ENCODE data around the gene DDX1. TPM values are rescaled to one million over a fixed set of nuclear protein-coding genes. Genes with fewer than 3 reads are reported as not detected.

The DDX1 gene
- polyA plus RNA-seq, 6 donors from 2014 or later: 31.7 to 49.1 (median 40.6) TPM

DNA sequence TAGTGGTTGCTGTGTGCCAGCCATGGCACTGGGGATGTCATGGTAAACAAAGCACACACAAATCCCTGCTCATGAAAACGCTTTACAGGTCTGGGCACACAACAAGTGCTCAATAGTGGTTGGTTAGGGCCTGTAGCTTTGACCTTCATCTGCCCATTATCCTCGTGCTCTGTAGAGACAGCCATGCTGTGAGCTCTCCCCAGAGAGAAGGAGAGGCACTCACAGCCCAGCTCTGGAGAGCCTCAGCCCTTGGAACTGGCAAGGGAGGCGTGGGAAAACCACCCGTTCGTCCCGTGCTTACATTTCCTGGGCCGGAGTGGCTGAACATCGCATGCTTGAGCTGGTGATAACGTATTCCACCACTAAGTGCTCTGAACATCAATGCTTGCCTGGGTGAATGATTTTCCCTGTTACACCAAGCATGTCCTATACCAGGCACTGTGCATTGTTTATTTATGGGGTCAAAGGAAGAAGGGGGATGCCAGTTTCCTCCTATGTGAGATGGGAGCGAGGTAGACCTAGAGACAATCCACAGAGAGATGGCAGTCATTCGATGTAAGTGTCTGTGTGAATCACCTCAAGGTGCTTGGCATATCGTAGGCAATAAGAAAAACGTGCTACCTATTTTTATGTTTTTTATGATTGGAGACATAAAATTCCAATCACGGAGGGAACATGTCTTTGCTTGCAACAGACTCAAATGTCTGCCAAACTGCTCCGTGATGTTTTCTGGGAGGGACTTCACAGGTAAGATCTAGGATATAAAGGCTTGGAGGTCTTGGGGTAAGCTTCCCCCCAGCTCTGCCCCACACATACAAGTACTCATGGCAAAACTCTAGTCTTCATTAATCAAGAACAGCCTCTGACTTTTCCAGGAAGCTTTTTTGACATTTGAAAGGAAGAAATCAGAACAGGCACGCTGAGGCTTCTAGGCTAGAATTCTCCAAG, 75.5 kb downstream of the DDX1 start:
- Mint-ChIP-seq H3K36me3 (no peaks in the 10 kb centered on the region), H3K4me3 (no peak overlapping the region), H3K4me1 (no peaks in the 10 kb centered on the region), H3K27me3 (peaks cover 8 to 27% (median 10%) of the 10 kb centered on the region in 3 donors), H3K9me3 (peaks cover 0 to 4% (median 0%) of the 10 kb centered on the region in 7 donors), H3K27ac (no peak overlapping the region)
- ATAC-seq (ENCODE audit: low read depth in 2 of 2): no peak
- DNase-seq: no peak

DNA sequence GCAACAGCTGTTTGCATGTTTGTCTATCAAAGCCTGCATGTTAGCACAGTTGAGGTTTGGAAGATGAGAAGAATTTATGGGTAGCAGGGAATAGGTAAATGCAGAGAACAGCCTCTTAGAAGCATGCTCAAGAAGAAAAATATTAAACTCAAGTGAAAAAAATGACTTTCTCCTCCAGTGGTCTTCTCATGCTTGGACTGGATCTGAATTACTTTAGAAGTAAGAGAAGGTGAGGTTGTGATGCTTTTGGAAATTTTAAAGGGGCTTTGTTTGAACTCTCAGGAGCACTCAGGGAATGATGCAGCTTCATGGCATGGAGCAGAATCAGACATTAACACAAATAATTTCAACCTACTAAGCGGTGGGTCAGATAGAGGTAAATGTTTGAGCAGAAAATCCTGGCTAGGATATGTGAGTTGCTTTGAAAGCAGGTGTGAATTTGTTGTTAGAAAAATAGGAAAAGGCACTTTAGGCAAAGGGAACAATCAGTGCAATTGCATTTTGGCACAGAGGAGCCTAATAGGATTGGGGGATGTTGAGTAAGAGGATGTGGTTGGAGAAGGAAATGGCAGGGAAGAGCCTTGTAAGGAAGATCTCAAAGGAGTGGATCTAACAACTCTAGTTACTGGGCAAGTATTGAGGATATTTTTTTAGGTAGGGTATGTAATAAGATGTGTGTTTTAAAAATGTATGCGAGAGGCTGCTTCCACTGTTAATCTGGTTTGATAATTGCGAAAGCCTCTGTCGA, 76.3 kb downstream of the DDX1 start:
- no peak for ATAC-seq (ENCODE audit: low read depth in 2 of 2)
- no peaks in the 10 kb centered on the region for H3K4me1 Mint-ChIP-seq
- peak overlapping the region in 1 of 6 donors; percentile 1 for H3K27ac Mint-ChIP-seq
- H3K4me3 Mint-ChIP-seq: no peak overlapping the region
- peaks cover 6 to 36% (median 12%) of the 10 kb centered on the region in 3 donors for H3K27me3 Mint-ChIP-seq
- peaks cover 0 to 4% (median 0%) of the 10 kb centered on the region in 7 donors for H3K9me3 Mint-ChIP-seq
- no peak for DNase-seq
- H3K36me3 Mint-ChIP-seq: no peaks in the 10 kb centered on the region

DNA sequence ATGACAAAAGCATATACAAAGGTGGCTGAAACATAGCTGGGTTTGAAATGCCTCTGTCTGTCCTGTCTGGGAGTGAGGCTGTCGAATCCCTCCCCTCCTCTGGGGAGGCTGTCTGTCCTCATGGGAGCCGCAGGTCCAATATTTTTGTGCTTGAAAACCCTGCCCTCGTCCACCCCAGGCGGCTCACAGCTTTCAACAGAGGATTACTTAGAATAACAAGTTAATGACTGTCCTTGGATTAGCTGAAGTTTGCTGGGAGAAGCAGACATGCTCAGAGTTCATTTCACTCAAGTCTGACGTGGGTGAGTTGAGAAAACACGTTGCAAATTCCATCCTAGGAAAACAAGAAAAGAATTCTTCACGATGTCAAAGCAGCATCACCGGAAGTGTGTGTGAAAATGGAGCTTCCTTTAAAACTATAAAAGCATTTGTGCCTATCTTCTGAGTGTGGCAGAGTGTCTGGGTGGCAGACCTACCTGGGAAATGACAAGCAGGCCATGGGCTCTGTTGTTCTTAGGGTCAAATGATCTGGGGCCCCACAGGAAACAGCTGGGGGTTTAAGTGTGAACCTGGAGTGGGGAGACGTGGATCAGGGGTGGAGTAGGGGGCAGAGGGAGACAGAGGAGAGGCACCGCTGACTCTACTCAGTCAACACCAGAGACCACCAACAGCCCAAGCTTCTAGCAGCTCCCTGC, 77.1 kb downstream of the DDX1 start:
- no peak for ATAC-seq (ENCODE audit: low read depth in 2 of 2)
- Mint-ChIP-seq H3K27me3 (peaks cover 6 to 43% (median 16%) of the 10 kb centered on the region in 3 donors), H3K4me1 (no peaks in the 10 kb centered on the region), H3K27ac (no peak overlapping the region), H3K36me3 (no peaks in the 10 kb centered on the region), H3K9me3 (peaks cover 0 to 4% (median 0%) of the 10 kb centered on the region in 7 donors), H3K4me3 (no peak overlapping the region)
- no peak for DNase-seq

DNA sequence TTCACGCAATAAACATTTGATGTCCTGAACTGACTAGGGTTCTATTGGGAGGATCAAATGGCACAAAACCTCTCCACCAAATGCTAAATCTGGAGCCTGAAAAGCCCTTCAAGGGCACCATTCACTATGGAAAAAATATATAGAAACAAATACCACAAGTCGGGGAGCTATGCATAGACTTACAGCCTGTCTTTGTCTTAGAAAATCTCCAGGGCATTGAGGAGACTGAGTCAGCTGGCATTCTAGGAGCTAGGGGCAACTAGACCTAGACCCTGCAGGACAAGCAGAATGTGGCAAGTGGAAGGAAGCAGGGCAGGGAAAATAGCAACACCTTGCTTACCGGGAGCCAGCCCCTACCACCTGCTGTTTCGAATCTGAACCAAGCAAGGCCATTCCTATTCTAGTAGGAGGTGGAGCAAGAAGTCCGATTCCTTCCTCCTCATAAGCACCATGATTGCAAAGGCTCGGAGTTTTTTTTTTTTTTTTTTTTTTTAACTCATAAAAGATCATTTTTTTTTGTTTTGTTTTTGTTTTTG, 77.8 kb downstream of the DDX1 start:
- no peak for DNase-seq
- Mint-ChIP-seq H3K36me3 (no peaks in the 10 kb centered on the region), H3K9me3 (no peaks in the 10 kb centered on the region)

DNA sequence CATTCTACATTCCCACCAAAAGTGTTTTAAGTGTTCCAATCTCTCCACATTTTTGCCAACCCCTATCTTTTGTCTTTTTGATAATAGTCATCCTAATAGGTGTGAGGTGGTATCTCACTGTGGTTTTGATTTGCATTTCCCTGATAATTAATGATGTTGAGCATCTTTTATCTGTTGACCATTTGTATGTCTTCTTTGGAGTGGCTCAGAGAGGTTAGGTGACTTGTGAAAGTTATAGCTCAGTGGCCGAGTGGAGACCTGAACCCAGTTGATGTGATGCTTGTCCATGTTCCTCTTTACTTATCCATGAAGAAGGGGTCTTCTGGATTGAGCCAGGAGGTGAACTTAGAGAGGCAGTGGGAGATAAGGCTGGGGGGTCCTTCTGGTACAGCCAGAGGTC, 78.8 kb downstream of the DDX1 start:
- DNase-seq: no peak
- H3K27ac Mint-ChIP-seq: no peak overlapping the region
- H3K4me1 Mint-ChIP-seq: no peaks in the 10 kb centered on the region
- no peak overlapping the region for H3K4me3 Mint-ChIP-seq
- H3K36me3 Mint-ChIP-seq: no peaks in the 10 kb centered on the region
- no peak for ATAC-seq (ENCODE audit: low read depth in 2 of 2)
- no peaks in the 10 kb centered on the region for H3K9me3 Mint-ChIP-seq
- H3K27me3 Mint-ChIP-seq: peaks cover 6 to 55% (median 19%) of the 10 kb centered on the region in 3 donors

More for the DNA sequence above, 77.8 kb downstream of the DDX1 start:
- Mint-ChIP-seq H3K27ac (no peak overlapping the region), H3K4me3 (no peak overlapping the region), H3K4me1 (no peaks in the 10 kb centered on the region), H3K27me3 (peaks cover 6 to 46% (median 19%) of the 10 kb centered on the region in 3 donors)
- no peak for ATAC-seq (ENCODE audit: low read depth in 2 of 2)

DNA sequence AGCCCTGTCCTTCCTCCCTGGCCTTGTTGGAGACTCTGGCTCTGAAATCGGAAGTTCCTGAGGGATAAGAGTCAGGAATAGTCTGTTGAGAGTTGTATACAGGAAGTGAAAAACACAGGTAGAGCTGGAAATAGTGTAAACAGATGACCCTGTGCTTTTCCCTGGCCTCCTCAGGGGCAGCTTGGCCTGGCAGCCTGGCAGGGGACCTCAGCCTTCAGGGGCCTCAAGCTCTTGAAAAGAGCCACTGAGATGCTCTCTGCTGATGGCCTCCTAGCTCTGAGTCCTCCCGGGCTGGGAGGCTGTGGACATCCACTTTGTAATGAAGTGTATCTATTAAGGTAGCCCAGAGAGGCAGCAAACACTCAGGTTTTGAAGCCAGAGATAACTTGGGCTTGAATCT, 79.3 kb downstream of the DDX1 start:
- H3K27me3 Mint-ChIP-seq: peaks cover 6 to 55% (median 19%) of the 10 kb centered on the region in 3 donors
- no peak for ATAC-seq (ENCODE audit: low read depth in 2 of 2)
- no peak for DNase-seq
- H3K9me3 Mint-ChIP-seq: no peaks in the 10 kb centered on the region
- H3K36me3 Mint-ChIP-seq: no peaks in the 10 kb centered on the region
- no peak overlapping the region for H3K27ac Mint-ChIP-seq
- H3K4me3 Mint-ChIP-seq: no peak overlapping the region
- no peaks in the 10 kb centered on the region for H3K4me1 Mint-ChIP-seq

DNA sequence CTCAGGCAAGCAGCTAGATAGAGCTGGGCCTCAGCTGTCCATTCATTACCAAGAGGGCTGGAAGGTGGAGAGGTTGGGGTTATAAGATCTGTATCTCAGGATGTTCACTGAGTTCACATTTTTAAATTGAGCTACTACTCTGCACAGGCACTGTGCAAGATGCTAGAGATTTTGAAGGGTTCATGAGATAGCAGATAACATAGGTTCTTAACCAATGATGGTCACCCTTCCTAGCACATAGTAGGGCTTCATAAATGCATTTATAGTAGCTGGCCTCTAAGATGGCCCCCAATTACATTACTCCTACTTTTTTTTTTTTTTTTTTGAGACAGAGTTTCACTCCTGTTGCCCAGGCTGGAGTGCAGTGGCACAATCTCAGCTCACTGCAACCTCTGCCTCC, 79.7 kb downstream of the DDX1 start:
- ATAC-seq (ENCODE audit: low read depth in 2 of 2) (no peak), DNase-seq (no peak)
- H3K36me3 Mint-ChIP-seq: no peaks in the 10 kb centered on the region
- H3K9me3 Mint-ChIP-seq: no peaks in the 10 kb centered on the region
- peaks cover 6 to 55% (median 19%) of the 10 kb centered on the region in 3 donors for H3K27me3 Mint-ChIP-seq
- H3K27ac Mint-ChIP-seq: no peak overlapping the region
- H3K4me3 Mint-ChIP-seq: no peak overlapping the region
- no peaks in the 10 kb centered on the region for H3K4me1 Mint-ChIP-seq

DNA sequence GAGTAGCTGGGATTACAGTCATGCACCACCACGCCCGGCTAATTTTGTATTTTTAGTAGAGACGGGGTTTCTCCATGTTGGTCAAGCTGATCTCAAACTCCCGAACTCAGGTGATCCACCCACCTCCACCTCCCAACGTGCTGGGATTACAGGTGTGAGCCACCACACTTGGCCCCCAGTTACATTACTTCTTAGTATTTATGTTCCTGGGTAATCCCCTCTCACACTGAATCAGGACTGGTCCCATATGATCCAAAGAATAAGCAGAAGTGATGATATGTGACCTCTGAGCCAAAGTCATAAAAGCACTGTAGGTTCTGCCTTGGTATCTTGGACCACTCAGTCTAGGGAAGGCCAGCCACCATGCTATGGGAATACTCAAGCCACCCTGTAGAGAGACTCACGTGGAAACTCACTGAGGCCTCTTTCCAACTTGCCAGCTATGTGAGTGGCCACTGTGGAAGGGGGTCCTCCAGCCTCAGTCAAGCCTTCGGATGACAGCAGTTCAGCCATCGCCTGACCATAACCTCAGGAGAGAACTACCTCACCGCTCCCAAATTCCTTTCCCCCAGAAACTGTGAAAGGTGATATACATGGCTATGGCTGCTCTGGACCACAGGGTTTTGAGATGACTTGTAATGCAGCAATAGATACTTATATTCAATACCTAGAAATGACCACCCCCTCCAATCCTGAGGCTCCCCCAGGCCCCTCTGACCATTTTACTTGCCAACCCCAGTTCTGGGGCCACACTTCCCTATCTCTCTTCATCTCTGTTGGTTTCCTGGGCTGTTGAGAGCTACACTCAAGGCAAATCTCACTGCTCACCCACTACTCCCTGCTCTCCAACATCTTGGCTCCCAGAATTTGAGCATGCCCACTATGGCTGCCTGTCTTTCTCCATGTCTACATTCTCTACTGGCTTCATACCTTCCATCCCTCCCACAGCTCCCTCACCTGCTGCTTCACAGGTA, 80.5 kb downstream of the DDX1 start:
- Mint-ChIP-seq H3K27ac (peak overlapping the region in 1 of 6 donors; percentile 58), H3K36me3 (no peaks in the 10 kb centered on the region), H3K4me1 (no peaks in the 10 kb centered on the region), H3K4me3 (no peak overlapping the region), H3K27me3 (peaks cover 6 to 55% (median 19%) of the 10 kb centered on the region in 3 donors), H3K9me3 (no peaks in the 10 kb centered on the region)
- ATAC-seq (ENCODE audit: low read depth in 2 of 2) (no peak), DNase-seq (no peak)

DNA sequence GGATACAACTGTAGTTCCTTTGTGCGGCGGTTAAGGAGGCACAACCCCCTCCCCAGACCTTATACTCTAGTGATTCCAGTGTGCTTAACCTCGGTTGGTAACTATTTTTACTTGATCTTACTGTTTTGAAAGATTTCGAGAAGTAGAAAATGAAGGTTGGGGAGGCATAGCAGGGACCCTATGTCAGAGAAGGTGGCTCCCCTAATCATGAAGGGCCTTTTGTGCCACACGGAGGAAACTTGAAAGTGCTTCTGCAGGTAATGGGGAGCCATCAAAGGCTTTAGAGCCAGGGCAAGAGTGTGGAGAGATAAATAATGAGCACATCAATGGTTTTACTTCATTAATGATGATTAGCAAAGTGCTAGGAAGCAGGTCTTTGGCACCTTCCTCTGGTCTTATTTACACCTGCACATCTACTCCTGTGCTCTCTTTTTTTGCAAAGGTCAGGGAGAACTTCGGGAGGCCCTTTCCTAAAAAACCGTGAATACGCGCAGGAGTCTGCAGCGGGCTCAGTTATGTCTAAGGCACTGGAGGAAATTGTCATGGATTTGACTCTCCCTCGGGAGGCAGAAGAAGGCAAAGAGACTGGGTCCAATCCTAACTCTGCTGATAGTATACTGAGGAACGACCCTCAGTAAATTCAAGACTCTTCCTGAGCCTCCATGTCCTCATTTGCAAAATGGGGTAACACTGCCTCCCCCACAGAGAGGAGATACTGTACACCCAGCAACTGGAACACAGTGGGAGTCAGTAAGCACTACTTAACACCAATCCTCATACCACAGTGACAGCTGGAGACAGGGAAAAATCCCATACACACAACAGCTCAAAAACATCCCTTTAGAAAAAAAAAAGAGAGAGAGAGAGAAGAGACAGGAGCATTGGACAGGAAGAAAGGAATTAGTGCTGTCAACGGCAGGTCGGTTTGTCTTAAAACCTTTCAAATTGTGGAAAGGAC, 81.6 kb downstream of the DDX1 start:
- peaks cover 2 to 45% (median 19%) of the 10 kb centered on the region in 3 donors for H3K27me3 Mint-ChIP-seq
- no peak overlapping the region for H3K4me3 Mint-ChIP-seq
- no peak for DNase-seq
- no peaks in the 10 kb centered on the region for H3K4me1 Mint-ChIP-seq
- ATAC-seq (ENCODE audit: low read depth in 2 of 2): no peak
- H3K9me3 Mint-ChIP-seq: no peaks in the 10 kb centered on the region
- H3K36me3 Mint-ChIP-seq: no peaks in the 10 kb centered on the region
- no peak overlapping the region for H3K27ac Mint-ChIP-seq

DNA sequence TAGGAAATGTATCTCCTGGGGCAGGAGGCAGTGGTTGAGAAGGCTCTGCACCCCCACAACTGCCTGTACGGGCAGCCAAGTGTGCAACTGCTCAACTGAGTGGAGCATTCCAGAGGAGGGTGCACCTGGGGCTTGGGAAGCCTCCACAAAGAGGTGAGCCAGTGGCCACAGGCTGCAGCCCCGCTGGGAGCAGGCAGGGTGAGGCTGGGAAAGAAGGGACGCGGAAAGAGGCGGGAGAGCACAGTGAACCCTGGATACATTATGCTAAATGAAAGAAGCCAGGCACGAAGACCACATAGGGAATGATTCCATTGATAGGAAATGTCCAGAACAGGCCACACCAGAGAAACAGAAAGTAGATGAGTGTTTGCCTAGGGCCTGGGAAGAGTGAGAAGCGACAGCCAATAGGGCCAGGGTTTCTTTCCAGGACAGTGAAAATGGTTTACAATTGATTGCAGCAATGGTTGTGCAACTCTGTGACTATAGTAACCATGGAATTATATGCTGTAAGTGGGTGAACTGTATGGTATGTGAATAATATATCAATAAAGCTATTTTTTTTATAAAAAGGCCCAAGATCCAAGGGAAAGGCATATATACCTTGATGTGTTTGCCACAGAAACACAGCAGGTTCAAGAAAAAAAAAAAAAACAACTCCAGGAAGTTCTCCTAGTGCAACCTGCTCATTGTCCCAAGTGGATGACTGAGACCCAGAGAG, 82.4 kb downstream of the DDX1 start:
- peaks cover 0 to 40% (median 18%) of the 10 kb centered on the region in 3 donors for H3K27me3 Mint-ChIP-seq
- ATAC-seq (ENCODE audit: low read depth in 2 of 2) (no peak), DNase-seq (no peak)
- H3K4me3 Mint-ChIP-seq: no peak overlapping the region
- no peaks in the 10 kb centered on the region for H3K4me1 Mint-ChIP-seq
- H3K36me3 Mint-ChIP-seq: no peaks in the 10 kb centered on the region
- no peak overlapping the region for H3K27ac Mint-ChIP-seq
- H3K9me3 Mint-ChIP-seq: peaks cover 0 to under 1% (median 0%) of the 10 kb centered on the region in 7 donors

Data from naive B cell (primary cell).